G401 (cell line): ENCODE data around the gene UBXN6. TPM values are rescaled to one million over a fixed set of nuclear protein-coding genes. Genes with fewer than 3 reads are reported as not detected.

Experiments
- DNase-seq: peaks from one replicate; pipeline ENCODE4 v3.0.0-alpha.2; 2015; ENCODE audit warnings: low spot score
- in situ Hi-C: cut with HindIII; loops from 2 replicates; pipeline ENCODE4 v1.10.0; 2016; ENCODE audit warnings: low sequenced_read_pairs, mixed read lengths
- total RNA-seq: library from RNA; depleted of rRNA; stranded (reverse); fragments of >200 nt; shearing (Covaris generic); gene quantifications from 2 replicates; pipeline ENCODE4 v1.2.3, GENCODE V29; 2014

The UBXN6 gene
- total RNA-seq, 1 experiment from 2014 or later: 72.8 TPM

- DNase-seq: no peak
- in situ Hi-C loops: no loop called here
These were observed 37.1 kb upstream of the UBXN6 start for GRCh38 chr19:4494691-4495064.

- in situ Hi-C loops: no loop called here
These were observed 36.5 kb upstream of the UBXN6 start for GRCh38 chr19:4493929-4494690.

GRCh38 chr19:4493104-4493928, 35.7 kb upstream of the UBXN6 start:
- in situ Hi-C loops: no loop called here
- no peak for DNase-seq

More at GRCh38 chr19:4493929-4494690, 36.5 kb upstream of the UBXN6 start:
- DNase-seq: no peak

- DNase-seq: no peak
- in situ Hi-C loops: no loop called here
These were observed 34.9 kb upstream of the UBXN6 start for GRCh38 chr19:4492337-4493103.

GRCh38 chr19:4491446-4491845, 33.9 kb upstream of the UBXN6 start:
- in situ Hi-C loops: no loop called here
- DNase-seq: no peak

GRCh38 chr19:4488496-4488895, 30.9 kb upstream of the UBXN6 start:
- DNase-seq: no peak
- in situ Hi-C loops: no loop called here

- in situ Hi-C loops: no loop called here
- peak; percentile 45 for DNase-seq
These were observed 30.0 kb upstream of the UBXN6 start for GRCh38 chr19:4487572-4487971.

- in situ Hi-C loops: no loop called here
- DNase-seq: no peak
These were observed 25.8 kb upstream of the UBXN6 start for GRCh38 chr19:4483385-4483784.

GRCh38 chr19:4482721-4483364, 25.2 kb upstream of the UBXN6 start:
- no peak for DNase-seq
- in situ Hi-C loops: no loop called here

GRCh38 chr19:4477034-4477801, 19.6 kb upstream of the UBXN6 start:
- DNase-seq: no peak
- in situ Hi-C loops: no loop called here

GRCh38 chr19:4474514-4475022, 17.0 kb upstream of the UBXN6 start:
- in situ Hi-C loops: no loop called here
- peak; percentile 88 for DNase-seq

- in situ Hi-C loops: no loop called here
- DNase-seq: peak; percentile 21
These were observed 16.3 kb upstream of the UBXN6 start for GRCh38 chr19:4473763-4474513.

- no peak for DNase-seq
- in situ Hi-C loops: no loop called here
These were observed 15.6 kb upstream of the UBXN6 start for GRCh38 chr19:4473011-4473762.

- in situ Hi-C loops: no loop called here
- DNase-seq: no peak
These were observed 14.8 kb upstream of the UBXN6 start, which contains the start of gene HDGFL2 for GRCh38 chr19:4472174-4472974. TSS of gene HDGFL2 (plus strand) at chr19:4472297. CDS start at chr19:4472351, 54 bp downstream.

GRCh38 chr19:4471403-4472173, 14.0 kb upstream of the UBXN6 start:
- peak; percentile 100 for DNase-seq
- in situ Hi-C loops: no loop called here
